ENCODE measurements around the gene RAD51B.

RAD51B gene

GRCh38 chr14:68143341-68143841 lies 323.8 kb downstream of the RAD51B start:
- H3K36me3 ChIP-seq (ENCODE audit: control insufficient read depth in 5 of 5, insufficient read depth in 5 of 5, low read length in 5 of 5), result no peaks in the 10 kb centered on the region
- H3K27ac ChIP-seq (ENCODE audit: low read depth, low read length), result peak overlapping the region; percentile 65
- H3K4me3 ChIP-seq (ENCODE audit: low read depth in 1 of 5, low read length in 5 of 5), result no peak overlapping the region
- H3K9ac ChIP-seq (ENCODE audit: low read length in 5 of 5), result no peak overlapping the region
- H3K9me3 ChIP-seq (ENCODE audit: control insufficient read depth in 5 of 5, low read length in 5 of 5), result peaks cover 0 to 5% (median 3%) of the 10 kb centered on the region in 5 donors
- no peaks in the 10 kb centered on the region for H3K27me3 ChIP-seq (ENCODE audit: control insufficient read depth in 5 of 5, insufficient read depth in 4 of 5, low read length in 5 of 5)
- H3K4me1 ChIP-seq (ENCODE audit: control insufficient read depth in 5 of 5, insufficient read depth in 5 of 5, low read length in 5 of 5), result peaks cover 6 to 46% (median 33%) of the 10 kb centered on the region in 5 donors

DNA sequence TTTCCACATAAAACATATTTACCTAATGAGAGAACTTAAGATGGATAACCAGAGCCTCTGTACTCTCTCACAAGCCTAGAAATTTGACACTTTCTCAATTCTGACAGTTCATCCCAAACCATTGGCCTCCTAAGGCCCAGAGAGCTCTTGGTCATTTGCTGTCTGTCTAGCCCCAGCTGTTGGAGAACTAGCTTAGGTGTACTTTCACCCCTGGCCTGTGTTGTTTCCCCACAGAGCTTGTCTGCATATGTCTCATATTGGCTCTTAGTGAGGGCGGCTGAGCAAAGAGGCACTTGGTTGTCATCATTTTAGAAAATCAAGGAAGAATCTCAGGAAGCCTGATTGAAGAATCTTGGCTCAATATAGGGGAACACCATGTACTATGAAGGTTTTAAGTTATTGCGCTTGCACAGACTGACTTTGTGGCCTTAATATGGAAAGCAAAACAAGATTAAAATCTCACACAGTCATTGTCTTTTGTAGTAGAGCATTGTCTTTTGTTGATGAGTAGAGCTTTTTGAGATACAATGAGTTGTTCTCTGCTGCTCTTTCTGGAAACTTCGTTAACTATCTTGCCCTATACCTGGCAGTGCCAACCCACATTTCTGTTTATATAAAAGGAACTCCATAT lies 324.6 kb downstream of the RAD51B start:
- peaks cover 6 to 46% (median 33%) of the 10 kb centered on the region in 5 donors for H3K4me1 ChIP-seq (ENCODE audit: control insufficient read depth in 5 of 5, insufficient read depth in 5 of 5, low read length in 5 of 5)
- no peak overlapping the region for H3K9ac ChIP-seq (ENCODE audit: low read length in 5 of 5)
- H3K4me3 ChIP-seq (ENCODE audit: low read depth in 1 of 5, low read length in 5 of 5), result no peak overlapping the region
- peaks cover 0 to 7% (median 4%) of the 10 kb centered on the region in 5 donors for H3K9me3 ChIP-seq (ENCODE audit: control insufficient read depth in 5 of 5, low read length in 5 of 5)
- H3K27me3 ChIP-seq (ENCODE audit: control insufficient read depth in 5 of 5, insufficient read depth in 4 of 5, low read length in 5 of 5), result no peaks in the 10 kb centered on the region
- peak overlapping the region; percentile 65 for H3K27ac ChIP-seq (ENCODE audit: low read depth, low read length)
- H3K36me3 ChIP-seq (ENCODE audit: control insufficient read depth in 5 of 5, insufficient read depth in 5 of 5, low read length in 5 of 5), result no peaks in the 10 kb centered on the region

DNA sequence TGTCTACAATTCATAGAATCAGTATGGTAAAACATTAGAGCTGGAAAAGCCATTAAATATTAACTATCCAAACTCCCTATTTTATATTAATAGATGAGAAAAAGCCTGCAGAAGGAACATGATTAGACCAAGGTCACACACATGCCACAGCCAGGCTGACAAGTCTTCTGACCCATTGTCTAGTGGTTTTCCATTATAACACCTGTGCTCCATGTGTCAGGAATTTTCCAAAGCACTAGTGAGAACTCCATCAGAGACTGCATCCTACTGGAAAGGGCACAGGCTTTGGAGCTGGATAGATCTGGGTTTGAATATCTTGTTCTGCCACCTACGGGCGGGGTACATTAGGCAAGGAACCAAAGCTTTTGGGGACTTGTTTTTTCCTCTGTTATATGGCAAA lies 325.5 kb downstream of the RAD51B start:
- no peaks in the 10 kb centered on the region for H3K27me3 ChIP-seq (ENCODE audit: control insufficient read depth in 5 of 5, insufficient read depth in 4 of 5, low read length in 5 of 5)
- no peak overlapping the region for H3K9ac ChIP-seq (ENCODE audit: low read length in 5 of 5)
- no peaks in the 10 kb centered on the region for H3K36me3 ChIP-seq (ENCODE audit: control insufficient read depth in 5 of 5, insufficient read depth in 5 of 5, low read length in 5 of 5)
- H3K9me3 ChIP-seq (ENCODE audit: control insufficient read depth in 5 of 5, low read length in 5 of 5), result peaks cover 0 to 7% (median 4%) of the 10 kb centered on the region in 5 donors
- H3K4me3 ChIP-seq (ENCODE audit: low read depth in 1 of 5, low read length in 5 of 5), result no peak overlapping the region
- H3K27ac ChIP-seq (ENCODE audit: low read depth, low read length), result peak overlapping the region; percentile 65
- peaks cover 6 to 40% (median 28%) of the 10 kb centered on the region in 5 donors for H3K4me1 ChIP-seq (ENCODE audit: control insufficient read depth in 5 of 5, insufficient read depth in 5 of 5, low read length in 5 of 5)

DNA sequence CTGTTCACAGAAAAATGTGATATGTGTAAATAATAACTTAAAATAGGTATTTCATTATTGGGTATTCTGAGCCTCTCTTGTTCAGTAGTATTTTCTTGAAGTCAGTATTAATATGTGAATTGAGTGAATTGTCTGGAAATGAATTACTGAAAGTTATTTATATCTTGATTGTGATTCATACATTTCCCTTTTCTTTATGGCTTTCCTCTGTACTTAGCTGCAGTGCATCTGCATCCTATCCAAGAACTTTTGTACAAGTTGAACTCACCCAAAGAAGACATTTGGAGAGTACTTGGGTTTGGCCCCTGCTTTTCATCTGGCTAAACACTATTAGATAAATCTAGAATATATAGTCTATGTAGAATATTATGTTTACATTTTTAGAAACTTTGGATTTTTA lies 326.0 kb downstream of the RAD51B start:
- Histone ChIP-seq H3K27me3 (ENCODE audit: control insufficient read depth in 5 of 5, insufficient read depth in 4 of 5, low read length in 5 of 5) (no peaks in the 10 kb centered on the region), H3K9me3 (ENCODE audit: control insufficient read depth in 5 of 5, low read length in 5 of 5) (peaks cover 0 to 7% (median 4%) of the 10 kb centered on the region in 5 donors), H3K27ac (ENCODE audit: low read depth, low read length) (no peak overlapping the region), H3K9ac (ENCODE audit: low read length in 5 of 5) (no peak overlapping the region), H3K4me1 (ENCODE audit: control insufficient read depth in 5 of 5, insufficient read depth in 5 of 5, low read length in 5 of 5) (peaks cover 6 to 35% (median 23%) of the 10 kb centered on the region in 5 donors), H3K4me3 (ENCODE audit: low read depth in 1 of 5, low read length in 5 of 5) (no peak overlapping the region), H3K36me3 (ENCODE audit: control insufficient read depth in 5 of 5, insufficient read depth in 5 of 5, low read length in 5 of 5) (no peaks in the 10 kb centered on the region)

GRCh38 chr14:68146818-68147217 lies 327.2 kb downstream of the RAD51B start:
- Histone ChIP-seq H3K4me1 (ENCODE audit: control insufficient read depth in 5 of 5, insufficient read depth in 5 of 5, low read length in 5 of 5) (peaks cover 6 to 32% (median 22%) of the 10 kb centered on the region in 5 donors), H3K27me3 (ENCODE audit: control insufficient read depth in 5 of 5, insufficient read depth in 4 of 5, low read length in 5 of 5) (no peaks in the 10 kb centered on the region), H3K27ac (ENCODE audit: low read depth, low read length) (peak overlapping the region; percentile 44), H3K9me3 (ENCODE audit: control insufficient read depth in 5 of 5, low read length in 5 of 5) (peaks cover 0 to 7% (median 4%) of the 10 kb centered on the region in 5 donors), H3K9ac (ENCODE audit: low read length in 5 of 5) (no peak overlapping the region), H3K36me3 (ENCODE audit: control insufficient read depth in 5 of 5, insufficient read depth in 5 of 5, low read length in 5 of 5) (no peaks in the 10 kb centered on the region), H3K4me3 (ENCODE audit: low read depth in 1 of 5, low read length in 5 of 5) (no peak overlapping the region)

DNA sequence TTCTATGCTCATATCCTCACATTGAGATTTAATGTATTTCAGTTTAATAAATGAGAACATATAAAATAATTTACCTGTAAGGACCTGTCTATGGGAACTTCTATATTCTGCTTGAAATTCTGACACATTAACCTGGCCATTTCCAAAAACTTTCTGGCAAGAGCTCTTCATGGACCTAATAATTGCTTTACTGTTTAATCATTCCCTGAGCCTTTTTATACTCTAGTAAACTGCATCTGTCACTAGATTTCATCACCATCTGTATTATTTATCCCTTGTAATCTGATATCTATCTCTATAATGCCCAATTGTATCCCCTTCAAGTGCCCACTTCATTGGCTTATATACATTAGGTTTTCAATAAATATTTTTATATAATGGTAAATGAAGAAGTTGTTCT lies 327.7 kb downstream of the RAD51B start:
- peaks cover 6 to 32% (median 22%) of the 10 kb centered on the region in 5 donors for H3K4me1 ChIP-seq (ENCODE audit: control insufficient read depth in 5 of 5, insufficient read depth in 5 of 5, low read length in 5 of 5)

GRCh38 chr14:68148276-68148675 lies 328.7 kb downstream of the RAD51B start:
- H3K9ac ChIP-seq (ENCODE audit: low read length in 5 of 5), result no peak overlapping the region
- H3K4me3 ChIP-seq (ENCODE audit: low read depth in 1 of 5, low read length in 5 of 5), result no peak overlapping the region
- H3K27ac ChIP-seq (ENCODE audit: low read depth, low read length), result no peak overlapping the region
- H3K9me3 ChIP-seq (ENCODE audit: control insufficient read depth in 5 of 5, low read length in 5 of 5), result peaks cover 0 to 7% (median 4%) of the 10 kb centered on the region in 5 donors
- H3K27me3 ChIP-seq (ENCODE audit: control insufficient read depth in 5 of 5, insufficient read depth in 4 of 5, low read length in 5 of 5), result no peaks in the 10 kb centered on the region
- peaks cover 3 to 27% (median 16%) of the 10 kb centered on the region in 5 donors for H3K4me1 ChIP-seq (ENCODE audit: control insufficient read depth in 5 of 5, insufficient read depth in 5 of 5, low read length in 5 of 5)
- H3K36me3 ChIP-seq (ENCODE audit: control insufficient read depth in 5 of 5, insufficient read depth in 5 of 5, low read length in 5 of 5), result no peaks in the 10 kb centered on the region

More for the DNA sequence above, 327.7 kb downstream of the RAD51B start:
- no peak overlapping the region for H3K9ac ChIP-seq (ENCODE audit: low read length in 5 of 5)
- H3K9me3 ChIP-seq (ENCODE audit: control insufficient read depth in 5 of 5, low read length in 5 of 5), result peaks cover 0 to 7% (median 4%) of the 10 kb centered on the region in 5 donors
- peak overlapping the region; percentile 44 for H3K27ac ChIP-seq (ENCODE audit: low read depth, low read length)
- H3K4me3 ChIP-seq (ENCODE audit: low read depth in 1 of 5, low read length in 5 of 5), result no peak overlapping the region
- H3K27me3 ChIP-seq (ENCODE audit: control insufficient read depth in 5 of 5, insufficient read depth in 4 of 5, low read length in 5 of 5), result no peaks in the 10 kb centered on the region
- no peaks in the 10 kb centered on the region for H3K36me3 ChIP-seq (ENCODE audit: control insufficient read depth in 5 of 5, insufficient read depth in 5 of 5, low read length in 5 of 5)

DNA sequence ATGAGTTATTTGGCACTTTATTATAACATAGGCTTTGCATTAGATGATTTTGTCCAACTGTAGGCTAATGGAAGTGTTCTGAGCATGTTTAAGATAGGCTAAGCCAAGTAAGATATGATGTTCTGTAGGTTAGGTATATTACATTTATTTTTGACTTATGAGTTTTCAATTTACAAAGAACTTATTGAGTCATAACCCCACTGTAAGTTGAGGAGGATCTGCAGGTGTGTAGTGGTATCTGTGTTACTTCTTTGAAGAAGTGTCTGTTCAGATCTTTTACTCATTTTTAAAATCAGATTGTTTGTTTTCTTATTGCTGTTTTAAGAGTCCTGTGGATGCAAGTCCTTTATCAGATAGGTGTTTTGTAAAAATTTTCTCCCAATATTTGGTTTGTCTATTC lies 329.2 kb downstream of the RAD51B start:
- Histone ChIP-seq H3K27ac (ENCODE audit: low read depth, low read length) (no peak overlapping the region), H3K4me3 (ENCODE audit: low read depth in 1 of 5, low read length in 5 of 5) (no peak overlapping the region), H3K36me3 (ENCODE audit: control insufficient read depth in 5 of 5, insufficient read depth in 5 of 5, low read length in 5 of 5) (no peaks in the 10 kb centered on the region), H3K9me3 (ENCODE audit: control insufficient read depth in 5 of 5, low read length in 5 of 5) (peaks cover 0 to 7% (median 4%) of the 10 kb centered on the region in 5 donors), H3K4me1 (ENCODE audit: control insufficient read depth in 5 of 5, insufficient read depth in 5 of 5, low read length in 5 of 5) (peaks cover 0 to 22% (median 11%) of the 10 kb centered on the region in 5 donors), H3K9ac (ENCODE audit: low read length in 5 of 5) (no peak overlapping the region), H3K27me3 (ENCODE audit: control insufficient read depth in 5 of 5, insufficient read depth in 4 of 5, low read length in 5 of 5) (no peaks in the 10 kb centered on the region)

DNA sequence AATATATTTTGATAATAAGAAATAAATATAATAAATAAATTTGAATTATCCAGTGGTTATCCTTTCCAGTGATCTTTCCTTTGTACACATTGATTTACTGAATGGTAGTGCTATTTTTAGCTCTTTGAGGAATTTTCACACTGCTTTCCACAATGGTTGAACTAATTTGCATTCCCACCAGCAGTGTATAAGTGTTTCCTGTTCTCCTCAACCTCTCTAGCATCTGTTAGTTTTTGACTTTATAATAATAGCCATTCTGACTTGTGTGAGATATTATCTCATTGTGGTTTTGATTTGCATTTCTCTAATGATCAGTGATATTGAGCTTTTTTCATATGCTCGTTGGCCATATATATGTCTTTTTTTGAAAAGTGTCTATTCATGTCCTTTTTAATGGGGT lies 333.7 kb downstream of the RAD51B start:
- Histone ChIP-seq H3K4me3 (ENCODE audit: low read depth in 1 of 5, low read length in 5 of 5) (no peak overlapping the region), H3K27me3 (ENCODE audit: control insufficient read depth in 5 of 5, insufficient read depth in 4 of 5, low read length in 5 of 5) (no peaks in the 10 kb centered on the region), H3K27ac (ENCODE audit: low read depth, low read length) (no peak overlapping the region), H3K4me1 (ENCODE audit: control insufficient read depth in 5 of 5, insufficient read depth in 5 of 5, low read length in 5 of 5) (peaks cover 0 to 14% (median 8%) of the 10 kb centered on the region in 5 donors), H3K9me3 (ENCODE audit: control insufficient read depth in 5 of 5, low read length in 5 of 5) (peaks cover 0 to 4% (median 3%) of the 10 kb centered on the region in 5 donors), H3K36me3 (ENCODE audit: control insufficient read depth in 5 of 5, insufficient read depth in 5 of 5, low read length in 5 of 5) (no peaks in the 10 kb centered on the region), H3K9ac (ENCODE audit: low read length in 5 of 5) (no peak overlapping the region)

- Histone ChIP-seq H3K27me3 (ENCODE audit: control insufficient read depth in 5 of 5, insufficient read depth in 4 of 5, low read length in 5 of 5) (no peaks in the 10 kb centered on the region), H3K27ac (ENCODE audit: low read depth, low read length) (no peak overlapping the region), H3K9me3 (ENCODE audit: control insufficient read depth in 5 of 5, low read length in 5 of 5) (no peaks in the 10 kb centered on the region), H3K4me3 (ENCODE audit: low read depth in 1 of 5, low read length in 5 of 5) (no peak overlapping the region), H3K9ac (ENCODE audit: low read length in 5 of 5) (no peak overlapping the region), H3K36me3 (ENCODE audit: control insufficient read depth in 5 of 5, insufficient read depth in 5 of 5, low read length in 5 of 5) (no peaks in the 10 kb centered on the region), H3K4me1 (ENCODE audit: control insufficient read depth in 5 of 5, insufficient read depth in 5 of 5, low read length in 5 of 5) (peaks cover 0 to 14% (median 8%) of the 10 kb centered on the region in 5 donors)
Measured at GRCh38 chr14:68154275-68154674, 334.7 kb downstream of the RAD51B start.
